ENCODE measurements around the gene GOLGA3. TPM values are rescaled to one million over a fixed set of nuclear protein-coding genes. Genes with fewer than 3 reads are reported as not detected.
A peak's percentile ranks its signal among the peaks of the same experiment; 100 is the strongest.

The GOLGA3 gene
- total and polyA plus RNA-seq, 9 of the 15 experiments (the other 6 are each of a cell fraction or from before 2014, with no cell fraction given), result 1.9 to 48.1 (median 18.4) TPM

DNA sequence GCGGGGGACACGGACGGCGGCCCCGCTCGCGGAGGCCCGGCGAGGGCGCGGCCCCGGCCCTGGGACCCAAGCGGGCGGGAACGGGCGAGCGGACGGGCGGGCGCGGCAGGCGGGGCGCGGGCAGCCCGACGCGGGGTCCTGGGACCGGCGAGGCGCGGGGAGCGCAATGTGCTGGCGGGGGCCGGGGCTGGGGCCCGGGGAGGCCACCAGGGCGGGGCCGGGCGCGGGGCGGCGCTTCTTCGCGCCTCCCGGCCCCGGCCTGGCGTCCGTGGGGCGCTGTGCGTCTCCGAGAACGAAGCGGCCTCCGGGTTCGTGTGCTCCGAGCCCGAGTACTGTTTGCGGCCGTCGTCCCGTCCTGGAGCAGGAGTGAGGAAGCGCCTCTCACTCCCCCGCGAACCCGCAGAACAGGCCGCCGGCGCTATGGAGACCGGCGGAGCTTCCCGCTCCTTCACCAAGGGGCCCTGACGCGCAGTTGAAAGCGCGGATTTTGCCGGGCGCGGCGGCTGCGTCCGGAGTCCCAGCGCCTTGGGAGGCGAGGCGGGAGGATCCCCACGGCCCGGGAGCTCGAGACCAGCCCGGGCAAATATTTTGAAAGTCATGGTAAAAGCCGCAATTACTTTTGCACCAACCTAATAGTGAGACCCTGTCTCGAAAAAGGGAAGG is 66.6 kb downstream of the GOLGA3 start (continued):
- TF ChIP-seq ATF7 (IDR thresholded peaks at IDR 0.05), result peak; percentile 62; the same call in 1 of the 2 replicates
- peak; percentile 53 for TF ChIP-seq TARDBP (IDR thresholded peaks at IDR 0.05)
- no peak for TF ChIP-seq FUS (optimal IDR thresholded peaks at IDR 0.05; ENCODE audit: low read depth, low read length)
- no peak for TF ChIP-seq ZNF197 (CRISPR knock-in tag; IDR thresholded peaks at IDR 0.05; ENCODE audit: low read depth)
- TF ChIP-seq MEF2D (tag; conservative IDR thresholded peaks at IDR 0.05; ENCODE audit: low read depth), result no peak
- TF ChIP-seq SAFB (IDR thresholded peaks at IDR 0.05; ENCODE audit: borderline replicate concordance, low read depth, low read length), result peak; percentile 25; the same call in 1 of the 2 replicates
- TF ChIP-seq HDAC1 (IDR thresholded peaks at IDR 0.05), result peak in 1 of 2 experiments; percentile 61; a peak in 2 of 4 replicates
- TF ChIP-seq EP400 (IDR thresholded peaks at IDR 0.05), result peak; percentile 59; the same call in 1 of the 2 replicates
- no peak for TF ChIP-seq RUNX1 (IDR thresholded peaks at IDR 0.05; ENCODE audit: low read depth)
- TF ChIP-seq MCM7 (IDR thresholded peaks at IDR 0.05), result no peak
- TF ChIP-seq ZNF263 (CRISPR knock-in tag; IDR thresholded peaks at IDR 0.05; ENCODE audit: borderline replicate concordance), result 0 out of 2 replicates have a peak, but pooled peaks have one; percentile 23
- TF ChIP-seq HNRNPH1 (optimal IDR thresholded peaks at IDR 0.05; ENCODE audit: low read depth, low read length), result no peak
- TF ChIP-seq, protein P1, sequence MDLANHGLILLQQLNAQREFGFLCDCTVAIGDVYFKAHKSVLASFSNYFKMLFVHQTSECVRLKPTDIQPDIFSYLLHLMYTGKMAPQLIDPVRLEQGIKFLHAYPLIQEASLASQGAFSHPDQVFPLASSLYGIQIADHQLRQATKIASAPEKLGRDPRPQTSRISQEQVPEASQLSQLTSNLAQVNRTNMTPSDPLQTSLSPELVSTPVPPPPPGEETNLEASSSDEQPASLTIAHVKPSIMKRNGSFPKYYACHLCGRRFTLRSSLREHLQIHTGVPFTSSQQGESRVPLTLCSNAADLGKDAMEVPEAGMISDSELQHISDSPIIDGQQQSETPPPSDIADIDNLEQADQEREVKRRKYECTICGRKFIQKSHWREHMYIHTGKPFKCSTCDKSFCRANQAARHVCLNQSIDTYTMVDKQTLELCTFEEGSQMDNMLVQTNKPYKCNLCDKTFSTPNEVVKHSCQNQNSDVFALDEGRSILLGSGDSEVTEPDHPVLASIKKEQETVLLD (IDR thresholded peaks at IDR 0.05), result peak; percentile 43; the same call in 1 of the 2 replicates
- TF ChIP-seq NCOA2 (IDR thresholded peaks at IDR 0.05; ENCODE audit: partially characterized antibody in 2 of 2), result no peak
- TF ChIP-seq, protein P2, sequence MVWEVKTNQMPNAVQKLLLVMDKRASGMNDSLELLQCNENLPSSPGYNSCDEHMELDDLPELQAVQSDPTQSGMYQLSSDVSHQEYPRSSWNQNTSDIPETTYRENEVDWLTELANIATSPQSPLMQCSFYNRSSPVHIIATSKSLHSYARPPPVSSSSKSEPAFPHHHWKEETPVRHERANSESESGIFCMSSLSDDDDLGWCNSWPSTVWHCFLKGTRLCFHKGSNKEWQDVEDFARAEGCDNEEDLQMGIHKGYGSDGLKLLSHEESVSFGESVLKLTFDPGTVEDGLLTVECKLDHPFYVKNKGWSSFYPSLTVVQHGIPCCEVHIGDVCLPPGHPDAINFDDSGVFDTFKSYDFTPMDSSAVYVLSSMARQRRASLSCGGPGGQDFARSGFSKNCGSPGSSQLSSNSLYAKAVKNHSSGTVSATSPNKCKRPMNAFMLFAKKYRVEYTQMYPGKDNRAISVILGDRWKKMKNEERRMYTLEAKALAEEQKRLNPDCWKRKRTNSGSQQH (CRISPR knock-in tag; IDR thresholded peaks at IDR 0.05), result no peak
- TF ChIP-seq, protein P3, sequence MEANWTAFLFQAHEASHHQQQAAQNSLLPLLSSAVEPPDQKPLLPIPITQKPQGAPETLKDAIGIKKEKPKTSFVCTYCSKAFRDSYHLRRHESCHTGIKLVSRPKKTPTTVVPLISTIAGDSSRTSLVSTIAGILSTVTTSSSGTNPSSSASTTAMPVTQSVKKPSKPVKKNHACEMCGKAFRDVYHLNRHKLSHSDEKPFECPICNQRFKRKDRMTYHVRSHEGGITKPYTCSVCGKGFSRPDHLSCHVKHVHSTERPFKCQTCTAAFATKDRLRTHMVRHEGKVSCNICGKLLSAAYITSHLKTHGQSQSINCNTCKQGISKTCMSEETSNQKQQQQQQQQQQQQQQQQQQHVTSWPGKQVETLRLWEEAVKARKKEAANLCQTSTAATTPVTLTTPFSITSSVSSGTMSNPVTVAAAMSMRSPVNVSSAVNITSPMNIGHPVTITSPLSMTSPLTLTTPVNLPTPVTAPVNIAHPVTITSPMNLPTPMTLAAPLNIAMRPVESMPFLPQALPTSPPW (CRISPR knock-in tag; IDR thresholded peaks at IDR 0.05), result peak; percentile 93
